NT2/D1 (cell line): Measurements from ENCODE around the gene RASSF1.

ENCODE experiments used
- SUZ12 ChIP-seq: IDR thresholded peaks from 2 replicates; pipeline ENCODE4 v1.6.1; 2011; ENCODE audit not compliant: insufficient read length, insufficient read depth; ENCODE audit errors: extremely low read depth
- YY1 ChIP-seq: IDR thresholded peaks from 2 replicates; pipeline ENCODE4 v1.6.1; 2011; ENCODE audit not compliant: insufficient read length, insufficient read depth
- ZNF274 ChIP-seq: IDR thresholded peaks from 2 replicates; pipeline ENCODE4 v1.6.1; 2011; ENCODE audit warnings: mild to moderate bottlenecking, low read depth, low read length

DNA sequence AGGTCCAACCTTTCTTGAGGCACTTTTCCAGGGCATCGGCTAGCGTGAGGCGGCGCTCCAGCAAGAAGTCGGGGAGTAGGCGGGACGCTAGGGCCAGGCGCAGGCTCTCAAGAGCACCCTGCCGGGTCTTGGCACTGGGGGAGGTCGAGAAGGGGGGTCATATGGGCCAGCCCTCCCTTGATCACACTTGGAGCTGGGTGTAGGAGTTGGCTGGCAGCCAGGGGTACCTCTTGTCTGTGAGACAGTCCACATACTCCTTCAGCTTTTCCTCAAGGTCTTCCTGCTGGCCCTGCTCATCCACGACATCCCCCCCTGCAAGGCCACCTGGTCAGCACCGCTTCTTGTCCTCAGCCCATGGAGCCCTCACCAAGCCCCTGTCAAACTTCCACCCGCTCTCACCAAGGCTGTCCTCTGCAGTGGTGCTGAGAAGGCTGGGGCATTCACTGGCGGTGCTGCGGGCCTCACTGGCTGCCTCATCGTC lies 50.4 kb downstream of the RASSF1 start:
- TF ChIP-seq SUZ12 (no peak), YY1 (no peak), ZNF274 (no peak)
